GM13977 (cell line): Measurements from ENCODE around the gene CNTF.
A peak's percentile ranks its signal among the peaks of the same experiment; 100 is the strongest.

Experiments
- DNase-seq: peaks from one replicate; pipeline ENCODE4 v3.0.0; 2012; ENCODE audit warnings: low spot score
- CTCF ChIP-seq: IDR thresholded peaks from 2 replicates; pipeline ENCODE4 v1.5.1; 2012; ENCODE audit warnings: mild to moderate bottlenecking, control low read depth; ENCODE audit not compliant: insufficient read depth; ENCODE audit errors: extremely low read depth, missing control alignments
- in situ Hi-C: fragments of 300-500 bp; cut with MboI; formaldehyde crosslinking; loops from one replicate; pipeline ENCODE4 v1.12.0; 2022; ENCODE audit warnings: low sequenced_read_pairs, low pct_unique_long_range_greater_than_20kb, mixed read lengths, inconsistent platforms; ENCODE audit not compliant: unreplicated experiment

Gene CNTF

DNA sequence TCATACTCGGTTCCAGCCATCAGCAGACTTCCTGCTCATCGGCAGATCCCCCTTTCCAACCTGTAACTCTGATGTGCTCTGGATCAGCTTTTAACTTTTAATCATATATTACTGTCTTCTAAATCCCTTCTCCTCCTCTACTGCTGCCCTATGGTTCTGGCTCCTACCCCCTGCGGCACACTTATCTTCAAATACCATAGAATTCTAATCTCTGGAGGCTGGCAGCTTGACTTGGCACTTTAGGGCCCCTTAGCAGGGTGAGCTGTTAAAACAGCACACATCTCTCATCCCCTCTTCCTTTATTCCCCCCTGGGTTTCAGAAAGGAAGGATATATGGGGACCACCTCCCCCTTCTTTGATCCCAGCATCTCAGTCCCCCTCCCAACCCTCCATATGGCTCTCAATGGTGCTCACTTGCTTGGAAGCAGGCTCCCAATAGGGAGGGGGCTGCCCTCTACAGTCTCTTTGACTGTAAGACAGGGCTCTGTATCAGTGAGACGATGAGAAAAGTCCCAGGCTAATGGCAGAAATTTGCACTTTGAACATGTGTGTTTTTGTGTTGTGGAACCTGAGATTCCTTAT lies 4.4 kb upstream of the CNTF start:
- TF ChIP-seq CTCF: peak; percentile 48
- no peak for DNase-seq
- in situ Hi-C loops: no loop called here

DNA sequence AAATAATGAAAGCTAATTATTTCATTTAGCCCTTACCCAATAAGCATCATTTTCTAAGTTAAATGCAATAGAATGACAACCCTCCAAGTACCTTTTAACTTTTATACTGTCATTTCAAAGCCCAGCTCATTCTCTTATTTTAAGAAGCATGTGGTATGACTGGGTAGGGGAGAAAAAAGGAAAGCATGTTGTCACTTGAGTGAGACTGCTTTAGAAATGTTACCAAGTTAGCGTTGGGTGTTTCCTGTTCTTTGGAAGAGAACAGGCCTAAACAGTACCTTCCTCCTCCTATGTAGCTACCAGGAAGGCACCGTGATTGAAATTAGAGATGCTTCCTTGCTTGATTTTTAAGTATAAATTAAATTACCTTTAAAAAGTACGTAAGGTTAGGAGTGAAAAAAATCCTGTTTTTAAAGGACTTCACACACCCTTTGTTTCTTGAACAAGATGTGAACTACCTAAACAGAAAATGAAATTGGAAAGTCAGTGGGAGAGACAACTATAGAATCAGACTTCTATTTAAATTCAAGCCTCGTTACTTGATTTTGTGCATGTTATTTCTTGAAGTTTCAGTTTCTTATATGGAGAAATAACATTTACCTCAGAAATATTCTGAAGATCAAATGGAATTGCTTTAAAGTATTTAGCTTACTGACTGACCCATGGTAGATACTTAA lies 741 bp upstream of the CNTF start:
- peak; percentile 9 for DNase-seq
- no peak for TF ChIP-seq CTCF
- in situ Hi-C loops: no loop called here

- in situ Hi-C loops: no loop called here
- no peak for TF ChIP-seq CTCF
- no peak for DNase-seq
Observed at GRCh38 chr11:58625086-58625485, 2.6 kb downstream of the CNTF start.

DNA sequence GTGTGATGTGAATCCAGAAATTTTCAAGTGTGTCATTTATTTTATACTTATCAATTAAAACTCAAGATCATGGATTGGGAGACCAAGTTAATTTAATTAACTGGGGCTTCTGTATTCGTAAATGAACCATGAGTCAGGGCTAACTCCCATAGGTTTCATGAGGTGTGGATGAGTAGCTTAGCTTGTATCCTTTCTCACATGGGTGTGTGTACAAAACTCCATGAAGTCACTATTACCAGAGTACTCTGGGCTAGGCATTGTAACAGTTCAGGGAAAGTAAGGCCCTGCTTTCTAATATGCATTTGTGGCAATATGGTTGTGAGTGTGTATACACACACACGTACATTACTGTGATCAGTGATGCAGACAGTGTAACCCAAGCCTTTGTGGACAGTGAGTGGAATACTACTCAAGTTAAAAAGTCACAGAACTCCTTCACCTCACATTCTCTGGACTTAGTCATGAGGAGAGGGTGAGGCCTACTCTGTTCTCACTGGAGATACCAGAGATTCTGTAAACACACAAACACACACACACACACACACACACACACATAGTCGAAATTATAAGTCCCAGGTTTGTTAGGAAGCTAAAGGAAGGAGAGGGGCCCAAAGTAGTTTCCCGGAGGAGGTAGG lies 3.5 kb downstream of the CNTF start:
- DNase-seq: no peak
- TF ChIP-seq CTCF: no peak
- in situ Hi-C loops: no loop called here

DNA sequence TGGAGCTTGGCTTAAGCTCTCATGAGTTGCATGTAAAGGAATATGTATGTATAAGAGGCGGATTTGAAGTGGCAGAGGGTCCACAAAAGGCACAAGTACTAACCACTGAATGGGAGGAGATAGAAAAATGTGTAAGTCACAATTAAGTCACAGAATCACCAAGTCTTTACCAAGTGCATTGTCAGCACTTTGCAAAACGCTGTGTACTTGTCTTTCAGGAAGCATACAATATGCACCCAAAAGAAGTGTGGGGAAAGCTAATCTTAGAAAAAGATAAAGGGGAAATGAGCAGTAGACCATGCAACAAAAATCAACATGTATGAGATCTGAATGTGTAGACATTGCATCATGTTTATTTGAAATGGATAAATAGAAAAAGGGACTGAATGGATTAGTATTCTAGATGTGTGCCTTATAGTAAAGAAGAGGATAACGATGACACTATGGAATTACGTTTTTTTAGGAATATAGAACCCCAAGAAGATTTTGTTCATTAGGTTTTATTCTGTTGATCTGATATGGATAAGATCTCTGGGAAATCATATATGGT lies 4.5 kb downstream of the CNTF start:
- in situ Hi-C loops: no loop called here
- DNase-seq: no peak
- TF ChIP-seq CTCF: no peak

- no peak for DNase-seq
- no peak for TF ChIP-seq CTCF
- in situ Hi-C loops: no loop called here
Observed at GRCh38 chr11:58628446-58628845, 6.0 kb downstream of the CNTF start.
